Measurements from ENCODE around the gene CCDC57. TPM values are rescaled to one million over a fixed set of nuclear protein-coding genes. Genes with fewer than 3 reads are reported as not detected.

CCDC57 gene
- total and polyA plus RNA-seq, 2 of the 4 experiments (the other 2 are of a cell fraction): 7.3 to 31.3 TPM

DNA sequence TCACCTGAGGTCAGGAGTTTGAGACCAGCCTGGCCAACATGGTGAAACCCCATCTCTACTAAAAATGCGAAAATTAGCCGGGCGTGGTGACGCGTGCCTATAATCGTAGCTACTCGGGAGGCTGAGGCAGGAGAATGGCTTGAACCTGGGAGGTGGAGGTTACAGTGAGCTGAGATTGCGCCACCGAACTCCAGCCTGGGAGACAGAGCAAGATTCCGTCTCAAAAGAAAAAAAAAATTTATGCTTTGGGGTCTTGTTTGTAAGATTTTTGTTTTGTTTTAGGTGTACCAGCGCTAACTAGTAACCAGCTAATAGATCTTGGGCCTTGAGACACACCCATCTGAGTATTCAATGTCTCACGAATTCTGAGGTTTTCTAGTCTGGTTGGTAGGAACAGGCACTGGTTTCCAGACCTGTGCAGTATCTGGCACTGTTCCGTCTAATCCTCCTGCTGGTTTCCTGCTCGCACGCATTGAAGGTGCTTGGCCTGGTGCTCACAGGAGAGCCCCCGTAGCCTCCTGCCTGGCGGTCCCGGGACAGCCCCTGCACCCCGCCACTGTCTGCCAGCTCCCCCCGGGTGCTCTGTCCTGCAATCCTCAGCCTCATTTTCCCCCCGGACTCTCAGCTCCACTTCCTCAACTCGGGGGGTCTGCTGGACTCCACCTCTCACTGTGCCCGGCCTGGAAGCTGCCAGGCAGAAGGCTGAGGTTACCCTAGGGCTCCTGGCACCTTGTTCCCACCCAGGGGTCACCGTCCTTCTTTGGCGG is 136.4 kb downstream of the CCDC57 start:
- CTCF ChIA-PET: no interaction called here
- Histone ChIP-seq H4K8ac (ENCODE audit: low read depth in 2 of 2, low read length in 2 of 2) (no peak overlapping the region), H2AFZ (replicated peaks; ENCODE audit: low read length, poor library complexity) (no peak overlapping the region), H4K20me1 (ENCODE audit: insufficient read depth, low read length) (no peaks in the 10 kb centered on the region; the same call in 1 of the 2 replicates), H3K79me1 (ENCODE audit: low read depth in 1 of 2, low read length in 2 of 2) (no peaks in the 10 kb centered on the region), H3K23ac (ENCODE audit: low read depth, low read length) (no peak overlapping the region), H3K4me2 (ENCODE audit: low read depth, low read length) (no peak overlapping the region), H3K56ac (ENCODE audit: extremely low read depth, insufficient read depth, low read length) (no peak overlapping the region), H2AK9ac (replicated peaks; ENCODE audit: low read depth, low read length, poor library complexity) (no peak overlapping the region), H3K36me3 (ENCODE audit: control insufficient read depth, insufficient read depth, low read length) (peaks cover 23% of the 10 kb centered on the region), H3K4me3 (ENCODE audit: insufficient read depth, low read depth, low read length) (no peak overlapping the region), H3K9ac (ENCODE audit: low read depth, low read length) (no peak overlapping the region), H2BK15ac (ENCODE audit: low read depth, low read length) (no peak overlapping the region), H3K27me3 (ENCODE audit: control insufficient read depth, insufficient read depth, low read length) (no peaks in the 10 kb centered on the region), H4K5ac (ENCODE audit: low read depth, low read length) (no peak overlapping the region), H2BK120ac (ENCODE audit: low read depth, low read length) (no peak overlapping the region), H3K4ac (ENCODE audit: low read depth, low read length) (no peak overlapping the region), H3K18ac (ENCODE audit: low read depth, low read length) (no peak overlapping the region), H4K91ac (ENCODE audit: insufficient read depth, low read depth, low read length) (no peak overlapping the region), H2BK5ac (ENCODE audit: low read depth, low read length, poor library complexity, severe bottlenecking) (no peak overlapping the region), H3K14ac (replicated peaks; ENCODE audit: low read depth, low read length) (no peak overlapping the region), H3K9me1 (ENCODE audit: insufficient read depth, low read length) (no peaks in the 10 kb centered on the region), H2AK5ac (ENCODE audit: low read depth, low read length) (no peak overlapping the region), H3K4me1 (ENCODE audit: control insufficient read depth, insufficient read depth, low read length) (no peaks in the 10 kb centered on the region), H3K9me3 (ENCODE audit: control insufficient read depth, insufficient read depth, low read length) (no peaks in the 10 kb centered on the region), H3K27ac (ENCODE audit: insufficient read depth, low read length) (no peak overlapping the region), H2BK20ac (ENCODE audit: low read depth, low read length) (no peak overlapping the region)
- ATAC-seq (ENCODE audit: low read depth) (no peak; the same call in 1 of the 2 replicates), DNase-seq (no peak)
- TF ChIP-seq, protein P1, sequence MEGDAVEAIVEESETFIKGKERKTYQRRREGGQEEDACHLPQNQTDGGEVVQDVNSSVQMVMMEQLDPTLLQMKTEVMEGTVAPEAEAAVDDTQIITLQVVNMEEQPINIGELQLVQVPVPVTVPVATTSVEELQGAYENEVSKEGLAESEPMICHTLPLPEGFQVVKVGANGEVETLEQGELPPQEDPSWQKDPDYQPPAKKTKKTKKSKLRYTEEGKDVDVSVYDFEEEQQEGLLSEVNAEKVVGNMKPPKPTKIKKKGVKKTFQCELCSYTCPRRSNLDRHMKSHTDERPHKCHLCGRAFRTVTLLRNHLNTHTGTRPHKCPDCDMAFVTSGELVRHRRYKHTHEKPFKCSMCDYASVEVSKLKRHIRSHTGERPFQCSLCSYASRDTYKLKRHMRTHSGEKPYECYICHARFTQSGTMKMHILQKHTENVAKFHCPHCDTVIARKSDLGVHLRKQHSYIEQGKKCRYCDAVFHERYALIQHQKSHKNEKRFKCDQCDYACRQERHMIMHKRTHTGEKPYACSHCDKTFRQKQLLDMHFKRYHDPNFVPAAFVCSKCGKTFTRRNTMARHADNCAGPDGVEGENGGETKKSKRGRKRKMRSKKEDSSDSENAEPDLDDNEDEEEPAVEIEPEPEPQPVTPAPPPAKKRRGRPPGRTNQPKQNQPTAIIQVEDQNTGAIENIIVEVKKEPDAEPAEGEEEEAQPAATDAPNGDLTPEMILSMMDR (conservative IDR thresholded peaks at IDR 0.05; ENCODE audit: low read depth, low read length): no peak
- no peak for TF ChIP-seq RCOR1 (IDR thresholded peaks at IDR 0.05; ENCODE audit: insufficient replicate concordance, low read length)
- no peak for TF ChIP-seq SMC3 (IDR thresholded peaks at IDR 0.05; ENCODE audit: low read depth, low read length)
- no peak for TF ChIP-seq CHD1 (IDR thresholded peaks at IDR 0.05; ENCODE audit: low read depth, low read length)
- TF ChIP-seq FOS (IDR thresholded peaks at IDR 0.05; ENCODE audit: low read depth, low read length): no peak
- TF ChIP-seq, protein P2, sequence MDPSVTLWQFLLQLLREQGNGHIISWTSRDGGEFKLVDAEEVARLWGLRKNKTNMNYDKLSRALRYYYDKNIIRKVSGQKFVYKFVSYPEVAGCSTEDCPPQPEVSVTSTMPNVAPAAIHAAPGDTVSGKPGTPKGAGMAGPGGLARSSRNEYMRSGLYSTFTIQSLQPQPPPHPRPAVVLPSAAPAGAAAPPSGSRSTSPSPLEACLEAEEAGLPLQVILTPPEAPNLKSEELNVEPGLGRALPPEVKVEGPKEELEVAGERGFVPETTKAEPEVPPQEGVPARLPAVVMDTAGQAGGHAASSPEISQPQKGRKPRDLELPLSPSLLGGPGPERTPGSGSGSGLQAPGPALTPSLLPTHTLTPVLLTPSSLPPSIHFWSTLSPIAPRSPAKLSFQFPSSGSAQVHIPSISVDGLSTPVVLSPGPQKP (IDR thresholded peaks at IDR 0.05; ENCODE audit: borderline replicate concordance, low read depth, low read length): no peak
- no peak for TF ChIP-seq MXI1 (IDR thresholded peaks at IDR 0.05; ENCODE audit: borderline replicate concordance, low read depth, low read length)
- TF ChIP-seq MAFK (IDR thresholded peaks at IDR 0.05; ENCODE audit: low read depth, low read length): no peak
- TF ChIP-seq USF2 (IDR thresholded peaks at IDR 0.05; ENCODE audit: low read depth, low read length): no peak
- TF ChIP-seq NFE2L2 (IDR thresholded peaks at IDR 0.05; ENCODE audit: low read depth, low read length): no peak
- no peak for TF ChIP-seq CEBPB (IDR thresholded peaks at IDR 0.05; ENCODE audit: low read depth, low read length)
- no peak for TF ChIP-seq POLR2A (IDR thresholded peaks at IDR 0.05; ENCODE audit: low read depth, low read length)
- no peak for TF ChIP-seq RAD21 (IDR thresholded peaks at IDR 0.05; ENCODE audit: low read length)
- no TSS peak for BruUV-seq (replicated peaks)
- POLR2A ChIA-PET (ENCODE audit: unreplicated experiment): no interaction called here
- in situ Hi-C loops (cut with MboI; ENCODE audit: low sequenced_read_pairs) (no loop called here), intact Hi-C loops (cut with micrococcal nuclease) (no loop called here), dilution Hi-C loops (cut with HindIII; ENCODE audit: low sequenced_read_pairs, unreplicated experiment) (no loop called here)
- 83% methylated on average over 7 of the region's 25 CpGs; no CpG with 5 or more reads in 1 of the 2 experiments for WGBS, 2 experiments (ENCODE audit: extremely low coverage in 2 of 2, insufficient read length in 1 of 2)

Data from IMR-90 (cell line).